GM21528 (cell line): ENCODE data around the gene LCN6.

Source experiments
- ATAC-seq: cut with Tn5 transposase; IDR thresholded peaks from one replicate; pipeline ENCODE4 v1.9.1; 2021; ENCODE audit warnings: mild to moderate bottlenecking, moderate library complexity; ENCODE audit not compliant: unreplicated experiment, low FRiP score

LCN6 gene

DNA sequence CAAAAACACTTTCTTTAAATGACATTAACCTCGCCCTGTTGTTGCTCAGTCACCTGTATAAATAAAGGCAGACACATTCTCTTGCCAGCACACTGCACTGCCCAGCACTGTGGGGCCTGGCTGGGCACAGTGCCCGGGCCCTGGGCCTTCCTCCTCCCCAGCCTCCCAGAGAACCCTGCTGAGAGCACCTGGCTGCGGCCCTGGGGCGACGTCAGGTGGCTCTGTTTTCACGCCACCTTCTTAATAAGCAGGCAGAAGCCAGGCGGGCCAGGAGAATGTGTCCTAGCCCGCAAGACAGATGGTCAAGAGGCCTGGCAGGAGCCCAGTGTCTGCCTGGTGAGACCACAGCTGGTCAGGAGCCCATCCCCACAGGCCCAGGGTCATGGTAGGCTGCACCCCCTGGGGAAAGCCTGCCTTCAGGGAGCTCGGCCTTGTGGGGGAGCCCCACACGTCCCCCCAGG lies 52.9 kb downstream of the LCN6 start:
- ATAC-seq: no peak

DNA sequence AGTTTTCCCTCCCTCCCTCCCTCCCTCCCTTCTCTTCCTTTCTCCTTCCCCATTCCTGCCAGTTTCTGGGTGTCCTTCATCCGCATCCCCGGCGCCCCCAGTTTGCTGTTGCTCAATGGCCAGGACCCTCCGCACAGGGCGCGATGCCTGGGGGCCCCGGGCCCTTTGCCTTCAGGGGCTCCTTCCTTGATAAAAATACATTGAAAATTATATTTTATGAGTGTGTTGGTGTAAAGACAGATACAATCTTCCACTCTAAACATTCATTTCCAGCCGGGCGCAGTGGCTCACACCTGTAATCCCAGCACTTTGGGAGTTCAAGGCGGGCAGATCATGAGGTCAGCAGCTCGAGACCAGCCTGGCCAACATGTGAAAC lies 53.5 kb downstream of the LCN6 start:
- ATAC-seq: no peak

DNA sequence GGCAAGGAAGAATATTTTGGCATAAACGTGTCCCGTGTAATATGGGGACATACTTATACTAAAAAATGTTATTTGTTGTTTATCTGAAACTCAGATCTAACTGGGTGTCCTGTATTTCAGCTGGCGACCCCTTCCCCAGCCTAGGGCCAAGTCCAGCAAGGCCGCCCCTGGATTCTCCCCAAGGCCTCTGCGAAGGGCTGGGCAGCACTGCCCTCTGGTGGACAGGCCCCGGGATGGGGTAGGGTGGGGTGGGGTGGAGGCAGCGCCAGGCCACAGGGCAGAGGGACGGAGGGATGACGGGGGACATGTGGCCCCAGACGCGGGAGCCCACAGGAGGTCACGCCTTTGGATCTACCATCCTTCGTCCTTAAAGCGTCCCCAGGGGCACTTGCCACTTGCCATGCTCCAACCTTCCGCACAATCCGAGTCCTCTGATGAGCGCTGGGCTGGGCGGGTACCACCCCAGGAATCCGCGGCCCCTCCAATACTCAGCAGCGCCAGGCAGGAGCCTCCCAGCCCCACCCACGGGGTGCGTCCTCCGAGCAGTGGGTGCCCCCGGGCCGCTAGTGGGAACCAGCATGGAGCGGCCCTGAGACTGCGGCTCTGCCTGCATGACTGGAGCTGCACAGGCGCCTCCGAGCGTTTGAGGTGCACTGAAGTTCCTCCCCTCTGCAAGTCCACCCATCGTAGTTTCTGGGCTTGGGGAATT lies 54.0 kb downstream of the LCN6 start:
- no peak for ATAC-seq
